Ovary (tissue), 9 donors: ENCODE data around the gene PCNX3. TPM values are rescaled to one million over a fixed set of nuclear protein-coding genes. Genes with fewer than 3 reads are reported as not detected.
A peak's percentile ranks its signal among the peaks of the same experiment; 100 is the strongest.

Experiments
- DNase-seq, 5 donors: peaks; one replicate each; pipeline ENCODE4 v3.0.0-alpha.2; 2019 to 2020
- H3K27ac ChIP-seq, 2 donors: fragments of 200-600 bp; one replicate each; pipeline versions ENCODE4 v1.5.1 to v1.8.0; 2019 to 2022
- H3K27me3 ChIP-seq: fragments of 200-600 bp; one replicate; pipeline ENCODE4 v1.8.0; 2022
- H3K36me3 ChIP-seq: fragments of 200-600 bp; sonication (generic); one replicate; pipeline ENCODE4 v1.5.1; 2019
- H3K4me1 ChIP-seq: one replicate; pipeline ENCODE4 v1.8.1; 2013; ENCODE audit warnings: mild to moderate bottlenecking, moderate library complexity; ENCODE audit not compliant: insufficient read depth
- H3K4me3 ChIP-seq: fragments of 200-600 bp; sonication (generic); one replicate; pipeline ENCODE4 v1.5.1; 2017
- H3K9me3 ChIP-seq, 2 donors: fragments of 200-600 bp in 1 of 2; sonication (generic) in 1 of 2; one replicate each; pipeline versions ENCODE4 v1.5.1 to v1.8.1; 2013 to 2019; ENCODE audit warnings: mild to moderate bottlenecking in 1 of 2, moderate library complexity in 1 of 2
- CTCF ChIP-seq, 3 donors: fragments of 450-650 bp in 2 of 3; fragments of 200-600 bp in 1 of 3; IDR thresholded peaks; one replicate each; pipeline versions ENCODE4 v1.5.1 to v1.8.0; 2016 to 2022; ENCODE audit warnings: antibody characterized with exemption in 3 of 3, mild to moderate bottlenecking in 1 of 3
- EP300 ChIP-seq: sonication (generic); formaldehyde crosslinking; IDR thresholded peaks from one replicate; pipeline ENCODE4 v1.6.1; 2017; ENCODE audit warnings: antibody characterized with exemption
- POLR2A ChIP-seq: fragments of 450-650 bp; IDR thresholded peaks from one replicate; pipeline ENCODE4 v1.6.1; 2017; ENCODE audit warnings: antibody characterized with exemption, mild to moderate bottlenecking, moderate library complexity
- WGBS, 3 donors: extraction: QIAGEN DNeasy Blood & Tissue Kit in 1 of 3; methylation state at CpG; one replicate each; pipeline versions ENCODE4 v1.1.5 to v1.1.7; 2013 to 2017; 5-methylcytosine and 5-hydroxymethylcytosine counted together
- intact Hi-C, 4 donors: fragments of 100-400 bp; cut with DNase I; formaldehyde crosslinking; loops; one replicate each; pipeline versions ENCODE4 v1.11.0 to v1.15.1; 2022 to 2023
- polyA plus RNA-seq, 2 donors: library from polyadenylated mRNA; stranded (reverse); fragments of 200-250 nt in 1 of 2; fragments of 350-450 nt in 1 of 2; fragmentation: Illumina TruSeq in 1 of 2; extraction: RNeasy Lipid Tissue Mini Kit (QIAGEN cat#74804) in 1 of 2; gene quantifications; one replicate each; pipeline ENCODE4 v1.2.3, GENCODE V29; 2013 to 2014
- total RNA-seq, 7 donors: library from RNA; depleted of rRNA in 2 of 7; stranded (reverse); fragments of >200 nt in 2 of 7; fragmentation: NEBNext Ultra II Directional in 3 of 7; extraction: Animal tissue kit (Norgen Biotek cat#: 25700) in 3 of 7; gene quantifications; one replicate each; pipeline versions ENCODE4 v1.1.0 to v1.2.4, GENCODE V29; 2016 to 2023
- donor health status: DM: no; HTN: no; CAD: no; lungs with moderate emphysema.
- donor health status: DM: no; HTN: no; CAD: no.
- donor health status: Bipolar disorder and iron deficiency.
- donor health status: DM: yes; HTN: yes; CAD: no.
- donor health status: DM: no; HTN: no; CAD: no.
- donor health status: DM: yes; HTN: yes; CAD: no.

The PCNX3 gene
- total and polyA plus RNA-seq, 9 donors, result 3.3 to 42.1 (median 27.1) TPM

- WGBS, 3 donors, result 76 to 84% (median 82%) methylated on average over 19 to 26 of the region's 26 CpGs
- no peak for TF ChIP-seq POLR2A
- TF ChIP-seq EP300, result no peak
- TF ChIP-seq CTCF (IDR thresholded peaks at IDR 0.05), result peak in 2 of 3 donors; percentile 12 to 39
- Histone ChIP-seq H3K9me3 (no peaks in the 10 kb centered on the region), H3K4me3 (no peak overlapping the region), H3K27me3 (no peaks in the 10 kb centered on the region), H3K27ac (no peak overlapping the region), H3K36me3 (no peaks in the 10 kb centered on the region), H3K4me1 (no peaks in the 10 kb centered on the region)
- intact Hi-C loops, result no loop called here
- DNase-seq, result peak in 1 of 5 donors; percentile 46
These were observed 21.8 kb upstream of the PCNX3 start for GRCh38 chr11:65593518-65594414.

- intact Hi-C loops, result no loop called here
- no peaks in the 10 kb centered on the region for H3K9me3 ChIP-seq
- 65 to 72% (median 72%) methylated on average over 3 of the region's 3 CpGs for WGBS, 3 donors
- TF ChIP-seq CTCF (IDR thresholded peaks at IDR 0.05) (no peak), EP300 (no peak), POLR2A (no peak)
- H3K27ac ChIP-seq, result no peak overlapping the region
- no peaks in the 10 kb centered on the region for H3K36me3 ChIP-seq
- no peaks in the 10 kb centered on the region for H3K27me3 ChIP-seq
- H3K4me3 ChIP-seq, result no peak overlapping the region
- H3K4me1 ChIP-seq, result no peaks in the 10 kb centered on the region
- no peak for DNase-seq
These were observed 20.4 kb upstream of the PCNX3 start for GRCh38 chr11:65595131-65595530.

- DNase-seq, result no peak
- 66 to 70% (median 70%) methylated on average over 8 to 12 of the region's 12 CpGs for WGBS, 3 donors
- Histone ChIP-seq H3K4me1 (no peaks in the 10 kb centered on the region), H3K4me3 (no peak within 1 kb of the TSS), H3K36me3 (no peaks in the 10 kb centered on the region), H3K27me3 (no peaks in the 10 kb centered on the region), H3K9me3 (no peaks in the 10 kb centered on the region), H3K27ac (no peak within 1 kb of the TSS)
- intact Hi-C loops, result no loop called here
- TF ChIP-seq EP300 (no peak), POLR2A (no peak), CTCF (IDR thresholded peaks at IDR 0.05) (no peak)
These were observed 19.9 kb upstream of the PCNX3 start, which contains the start of gene KCNK7 for GRCh38 chr11:65595543-65596281. KCNK7 (minus strand) TSS chr11:65595800; CDS start chr11:65595772, 28 bp downstream.

GRCh38 chr11:65596520-65596919 lies 19.1 kb upstream of the PCNX3 start:
- Histone ChIP-seq H3K9me3 (no peaks in the 10 kb centered on the region), H3K4me1 (no peaks in the 10 kb centered on the region), H3K36me3 (no peaks in the 10 kb centered on the region), H3K27ac (no peak overlapping the region), H3K27me3 (no peaks in the 10 kb centered on the region), H3K4me3 (no peak overlapping the region)
- DNase-seq, result no peak
- TF ChIP-seq CTCF (IDR thresholded peaks at IDR 0.05) (no peak), POLR2A (no peak), EP300 (no peak)
- WGBS, 3 donors, result 58 to 77% (median 62%) methylated on average over 5 to 6 of the region's 6 CpGs
- intact Hi-C loops, result no loop called here
